OCI-LY1 (cell line): ENCODE measurements around the gene TNFRSF11A.

Experiments
- H2AFZ ChIP-seq: fragments of 200-600 bp; sonication (generic), shearing (Covaris generic); 2 replicates; pipeline ENCODE4 v1.6.0; 2014; ENCODE audit warnings: antibody characterized with exemption, mild to moderate bottlenecking, low read length
- H3F3A ChIP-seq: fragments of 200-600 bp; sonication (generic), shearing (Covaris generic); 2 replicates; pipeline ENCODE4 v1.6.0; 2014; ENCODE audit warnings: mild to moderate bottlenecking, antibody characterized with exemption, low read length, moderate library complexity; ENCODE audit not compliant: insufficient read depth
- H3K27ac ChIP-seq: fragments of 200-600 bp; sonication (generic); 2 replicates; pipeline ENCODE4 v1.5.1; 2014; ENCODE audit warnings: low read length, mixed run types, mild to moderate bottlenecking, low read depth; ENCODE audit not compliant: poor library complexity, severe bottlenecking
- H3K27me3 ChIP-seq: fragments of 200-600 bp; sonication (generic); 2 replicates; pipeline ENCODE4 v1.6.0; 2014; ENCODE audit warnings: antibody characterized with exemption, mild to moderate bottlenecking, low read length, moderate library complexity; ENCODE audit not compliant: insufficient read depth
- H3K36me3 ChIP-seq: fragments of 200-600 bp; sonication (generic); 2 replicates; pipeline ENCODE4 v1.6.1; 2014; ENCODE audit warnings: mild to moderate bottlenecking, antibody characterized with exemption, low read length, moderate library complexity, mixed read lengths; ENCODE audit not compliant: insufficient read depth
- H3K4me1 ChIP-seq: fragments of 200-600 bp; sonication (generic); 2 replicates; pipeline ENCODE4 v1.5.1; 2014; ENCODE audit warnings: mild to moderate bottlenecking, low read length, moderate library complexity; ENCODE audit not compliant: insufficient read depth, severe bottlenecking
- H3K4me2 ChIP-seq: fragments of 200-600 bp; sonication (generic), shearing (Covaris generic); 2 replicates; pipeline ENCODE4 v1.6.1; 2014; ENCODE audit warnings: low read length
- H3K4me3 ChIP-seq: fragments of 200-600 bp; sonication (generic); 2 replicates; pipeline ENCODE4 v1.5.1; 2014; ENCODE audit warnings: low read length, low read depth, mild to moderate bottlenecking, mixed read lengths; ENCODE audit not compliant: poor library complexity, severe bottlenecking
- H3K79me2 ChIP-seq: fragments of 200-600 bp; shearing (Covaris generic); 2 replicates; pipeline ENCODE4 v1.6.1; 2016; ENCODE audit warnings: mixed run types, low read length, mixed read lengths; ENCODE audit not compliant: insufficient read depth
- H3K9ac ChIP-seq: fragments of 200-600 bp; sonication (generic), shearing (Covaris generic); 2 replicates; pipeline ENCODE4 v1.6.1; 2014; ENCODE audit warnings: mild to moderate bottlenecking, low read length, mixed read lengths
- H3K9me2 ChIP-seq: fragments of 200-600 bp; sonication (generic), shearing (Covaris generic); 2 replicates; pipeline ENCODE4 v1.6.1; 2014; ENCODE audit warnings: low read depth, mild to moderate bottlenecking, low read length, mixed read lengths
- H3K9me3 ChIP-seq: fragments of 200-600 bp; shearing (Covaris generic); 2 replicates; pipeline ENCODE4 v1.6.1; 2014; ENCODE audit warnings: low read length, mixed read lengths
- H4K20me1 ChIP-seq: fragments of 200-600 bp; sonication (generic), shearing (Covaris generic); 2 replicates; pipeline ENCODE4 v1.6.0; 2016; ENCODE audit warnings: mild to moderate bottlenecking, low read length; ENCODE audit not compliant: insufficient read depth
- CTCF ChIP-seq: fragments of 200-600 bp; sonication (generic), shearing (Covaris generic); IDR thresholded peaks from 2 replicates; pipeline ENCODE4 v1.5.1; 2017; ENCODE audit warnings: mild to moderate bottlenecking, antibody characterized with exemption, low read length, moderate library complexity, mixed read lengths
- EZH2 ChIP-seq: fragments of 200-600 bp; sonication (generic), shearing (Covaris generic); IDR thresholded peaks from 2 replicates; pipeline ENCODE4 v1.8.0; 2017; ENCODE audit warnings: borderline replicate concordance, mixed run types, mild to moderate bottlenecking, antibody characterized with exemption, low read length, moderate library complexity, mixed read lengths

TNFRSF11A gene

GRCh38 chr18:62332431-62332830 is 7.3 kb downstream of the TNFRSF11A start:
- no peaks in the 10 kb centered on the region; the same call in 1 of the 2 replicates for H3K27me3 ChIP-seq

GRCh38 chr18:62332964-62333695 is 8.0 kb downstream of the TNFRSF11A start:
- Histone ChIP-seq H3K4me1 (no peaks in the 10 kb centered on the region), H3F3A (no peaks in the 10 kb centered on the region), H3K4me3 (no peak overlapping the region), H3K9ac (no peak overlapping the region), H3K9me2 (no peaks in the 10 kb centered on the region), H3K27me3 (no peaks in the 10 kb centered on the region; the same call in 1 of the 2 replicates), H3K36me3 (no peaks in the 10 kb centered on the region), H3K79me2 (no peaks in the 10 kb centered on the region), H4K20me1 (no peaks in the 10 kb centered on the region), H3K9me3 (no peaks in the 10 kb centered on the region), H3K4me2 (no peak overlapping the region), H3K27ac (no peak overlapping the region), H2AFZ (no peak overlapping the region)
- no peak for TF ChIP-seq CTCF
- TF ChIP-seq EZH2: no peak

More at GRCh38 chr18:62332431-62332830, 7.3 kb downstream of the TNFRSF11A start:
- Histone ChIP-seq H3K36me3 (no peaks in the 10 kb centered on the region), H3K9ac (no peak overlapping the region), H3K4me2 (no peak overlapping the region), H3K4me3 (no peak overlapping the region), H3K9me3 (no peaks in the 10 kb centered on the region), H3F3A (no peaks in the 10 kb centered on the region), H3K79me2 (no peaks in the 10 kb centered on the region), H3K27ac (no peak overlapping the region), H2AFZ (no peak overlapping the region), H4K20me1 (no peaks in the 10 kb centered on the region), H3K9me2 (no peaks in the 10 kb centered on the region), H3K4me1 (no peaks in the 10 kb centered on the region)
- TF ChIP-seq CTCF (no peak), EZH2 (no peak)

- TF ChIP-seq EZH2: no peak
- Histone ChIP-seq H3K4me1 (no peaks in the 10 kb centered on the region), H3K4me2 (no peak overlapping the region), H3K9ac (no peak overlapping the region), H3K79me2 (no peaks in the 10 kb centered on the region), H2AFZ (no peak overlapping the region), H3K9me2 (no peaks in the 10 kb centered on the region), H3F3A (no peaks in the 10 kb centered on the region), H3K27ac (no peak overlapping the region), H3K36me3 (no peaks in the 10 kb centered on the region), H4K20me1 (no peaks in the 10 kb centered on the region), H3K9me3 (no peaks in the 10 kb centered on the region), H3K27me3 (no peaks in the 10 kb centered on the region; the same call in 1 of the 2 replicates), H3K4me3 (no peak overlapping the region)
Measured at GRCh38 chr18:62334120-62334519, 9.0 kb downstream of the TNFRSF11A start.

GRCh38 chr18:62335494-62335893 is 10.4 kb downstream of the TNFRSF11A start:
- H2AFZ ChIP-seq: no peak overlapping the region
- H3F3A ChIP-seq: no peaks in the 10 kb centered on the region
- no peaks in the 10 kb centered on the region for H3K79me2 ChIP-seq
- H3K36me3 ChIP-seq: no peaks in the 10 kb centered on the region
- no peaks in the 10 kb centered on the region for H4K20me1 ChIP-seq
- H3K27me3 ChIP-seq: no peaks in the 10 kb centered on the region; the same call in 1 of the 2 replicates
- no peak overlapping the region for H3K4me2 ChIP-seq
- TF ChIP-seq CTCF (no peak), EZH2 (no peak)
- no peak overlapping the region for H3K27ac ChIP-seq
- H3K9ac ChIP-seq: no peak overlapping the region
- no peak overlapping the region for H3K4me3 ChIP-seq
- no peaks in the 10 kb centered on the region for H3K4me1 ChIP-seq
- H3K9me3 ChIP-seq: no peaks in the 10 kb centered on the region
- no peaks in the 10 kb centered on the region for H3K9me2 ChIP-seq
